NCI-H1092 treated with DMSO at 0.1 percent for 48 hours (cell line): Measurements from ENCODE around the gene CDC42SE1.

Experiments
- DNase-seq: peaks from one replicate; lab custom pipeline; 2025; lab: John Stamatoyannopoulos, UW

Gene CDC42SE1

DNA sequence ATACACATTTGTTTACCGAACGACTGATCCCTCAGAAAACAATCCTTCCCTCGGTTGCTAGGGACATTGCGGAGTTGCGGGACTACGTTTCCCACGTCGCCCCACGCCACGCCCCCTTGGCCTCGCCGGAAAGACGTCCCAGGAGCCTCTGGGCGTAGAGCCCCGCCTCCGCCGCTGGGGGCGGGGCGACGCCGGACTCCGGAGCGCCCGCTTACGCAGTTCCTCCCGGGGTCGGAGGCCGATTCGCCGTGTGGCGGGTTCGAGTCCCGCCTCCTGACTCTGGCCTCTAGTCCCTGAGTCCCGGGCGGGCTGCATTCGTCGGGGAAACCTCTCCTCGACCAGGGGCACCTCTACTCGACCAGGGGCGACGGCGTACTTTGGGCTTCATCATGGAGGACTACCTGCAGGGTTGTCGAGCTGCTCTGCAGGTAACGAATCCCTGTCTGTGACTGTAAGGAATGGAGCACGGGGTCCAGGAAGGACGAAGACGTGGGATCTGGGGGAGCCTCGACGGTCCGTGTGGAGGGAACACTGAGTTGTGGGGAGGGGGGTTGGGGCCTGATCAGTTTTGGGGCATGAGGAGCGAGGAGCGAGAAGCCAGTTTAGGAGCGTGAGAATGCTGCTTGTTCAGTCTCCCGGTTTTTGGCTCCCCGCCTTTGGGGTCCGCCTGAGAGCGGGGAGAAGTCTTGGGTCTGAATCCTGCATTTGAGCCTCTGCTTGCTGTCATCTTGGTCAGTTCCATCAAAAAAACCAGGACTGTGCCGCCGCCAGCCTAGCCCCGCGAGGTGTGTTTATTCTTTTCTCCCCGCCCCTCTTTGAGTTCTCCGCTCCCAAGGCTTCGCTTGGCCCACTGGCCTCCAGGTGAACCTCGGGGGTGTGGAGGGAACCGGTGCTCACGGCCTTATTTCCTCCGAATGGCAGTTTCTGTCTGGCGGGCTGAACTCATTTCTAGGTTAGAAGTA lies 50.9 kb downstream of the CDC42SE1 start, which contains the start of gene PRUNE1:
Gene PRUNE1, plus strand, starts transcription at position 206 of the 962 bp plus-strand sequence. Its CDS starts 184 bp downstream, at position 390.
- peak; percentile 97 for DNase-seq

DNA sequence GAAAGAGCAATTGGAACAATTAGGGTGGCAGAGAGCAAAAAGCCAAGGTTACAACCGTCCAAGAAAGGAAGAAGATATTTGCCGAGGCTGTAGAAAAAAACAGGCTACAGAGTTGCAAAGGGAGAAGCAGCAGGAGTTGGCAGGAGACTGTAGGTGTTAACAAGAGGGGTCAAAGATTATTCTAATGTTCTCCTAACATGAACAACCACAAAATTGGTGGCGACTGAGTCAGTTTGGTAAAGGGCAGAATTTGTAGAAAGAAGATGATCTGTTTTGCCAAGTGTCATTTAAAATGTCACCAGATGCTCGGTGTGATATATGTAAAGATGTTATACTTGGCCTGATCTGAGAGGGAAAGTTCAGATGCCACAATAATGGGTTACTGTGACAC lies 51.6 kb downstream of the CDC42SE1 start:
- no peak for DNase-seq

DNA sequence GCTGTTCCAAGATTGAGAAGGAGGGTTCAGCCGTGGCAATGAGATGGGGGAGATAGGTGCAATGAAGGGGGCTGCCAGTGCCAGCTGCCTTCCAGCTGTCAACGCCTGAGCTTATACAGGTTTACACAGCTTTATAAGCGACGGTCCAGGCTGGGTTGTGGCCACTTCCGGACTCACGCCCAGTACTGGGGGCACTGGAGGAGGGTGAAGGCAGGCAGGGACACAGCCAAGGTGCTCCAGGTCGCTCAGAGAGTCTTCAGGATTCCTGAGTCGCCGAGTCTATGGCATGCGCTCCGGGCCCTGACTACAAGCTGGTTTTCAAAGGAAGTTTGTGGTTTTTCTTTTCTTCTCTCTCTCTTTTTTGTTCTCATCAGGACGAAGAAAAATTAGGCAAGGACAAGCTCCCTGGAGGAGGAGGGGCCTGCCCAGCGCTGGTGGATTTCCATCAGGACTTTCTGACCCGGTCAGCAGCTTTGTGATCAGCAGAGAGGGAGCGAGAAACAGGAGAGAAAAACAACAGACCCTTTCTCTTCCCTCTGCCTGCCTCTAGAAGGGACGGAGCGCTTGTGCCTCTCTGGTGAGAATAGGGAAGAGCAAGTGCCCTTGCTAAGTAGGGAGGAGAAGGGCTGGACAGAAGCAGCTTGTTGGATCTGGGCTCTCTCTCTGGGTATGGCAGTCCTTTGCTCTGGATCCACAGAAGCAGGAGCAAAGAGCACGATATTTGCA lies 52.9 kb downstream of the CDC42SE1 start, which contains the start of gene MINDY1:
Gene MINDY1, minus strand, starts transcription at position 576 of the 726 bp plus-strand sequence. CDS start 4,285 bp downstream, outside the sequence.
- peak; percentile 92 for DNase-seq

DNA sequence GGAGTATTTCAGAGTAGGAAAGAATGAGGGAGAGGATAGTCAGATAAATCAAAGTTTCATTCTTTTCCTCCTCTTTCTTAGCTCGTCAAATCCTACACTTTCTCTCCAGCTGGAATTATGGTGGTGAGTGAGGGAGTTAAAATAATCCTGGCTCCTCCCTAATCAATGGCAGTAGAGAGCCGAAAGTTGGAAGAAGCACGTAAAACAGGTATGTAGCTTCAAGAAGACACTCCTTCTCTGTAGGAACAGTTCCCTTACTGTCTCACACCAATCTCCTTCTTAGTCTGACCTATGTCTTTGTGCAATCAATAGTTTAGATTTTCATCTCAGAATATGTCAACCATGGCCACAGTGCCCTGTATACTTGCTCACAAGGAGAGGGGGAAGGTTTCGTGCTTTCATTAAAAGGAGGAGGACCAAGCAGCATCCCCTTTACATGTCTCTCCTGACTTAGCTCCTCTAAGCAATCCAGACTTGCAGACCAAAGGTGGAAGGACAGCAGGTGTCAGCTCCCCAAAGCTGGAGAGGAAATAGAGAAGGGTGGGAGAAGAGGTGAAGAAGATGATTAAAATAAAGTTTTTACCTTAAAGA lies 53.6 kb downstream of the CDC42SE1 start:
- DNase-seq = no peak

DNA sequence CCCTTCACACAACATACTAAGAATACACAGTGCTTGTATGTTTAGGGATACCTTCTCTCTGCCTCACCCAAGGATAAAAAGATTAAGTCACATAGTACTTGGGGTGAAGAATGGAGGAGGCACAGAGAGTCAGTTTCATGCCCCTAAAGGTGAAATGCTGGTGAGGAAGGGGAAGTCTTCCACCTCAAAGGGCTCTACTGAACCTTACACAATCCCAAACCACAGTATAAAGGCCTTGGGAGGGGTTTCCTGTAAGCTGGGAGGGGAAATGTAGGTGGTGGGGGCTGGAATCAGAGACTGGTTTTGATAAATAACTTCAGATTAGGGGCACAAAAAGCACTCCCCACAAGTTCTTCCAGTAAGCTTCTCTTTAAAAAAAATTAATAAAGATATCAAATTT lies 56.2 kb downstream of the CDC42SE1 start:
- no peak for DNase-seq

DNA sequence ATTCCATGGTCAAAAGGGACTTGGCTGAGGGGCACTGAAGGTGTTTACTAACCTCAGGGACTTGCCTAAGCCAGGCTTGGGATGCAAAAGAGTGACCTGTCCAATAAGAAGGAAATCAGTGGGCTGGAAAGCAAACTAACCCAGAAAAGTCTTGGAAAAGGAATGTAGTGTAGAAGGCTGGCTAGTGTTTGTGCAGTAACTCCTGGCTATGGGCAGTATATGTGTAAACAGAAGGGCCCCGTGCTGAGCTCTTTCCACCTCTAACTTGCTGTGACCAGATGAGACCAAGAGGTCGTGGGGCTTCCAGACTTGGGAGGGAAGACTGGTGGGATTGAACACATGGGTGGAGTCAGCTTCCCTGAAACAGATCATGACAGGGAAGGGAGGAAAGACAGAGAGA lies 56.8 kb downstream of the CDC42SE1 start:
- DNase-seq = no peak

DNA sequence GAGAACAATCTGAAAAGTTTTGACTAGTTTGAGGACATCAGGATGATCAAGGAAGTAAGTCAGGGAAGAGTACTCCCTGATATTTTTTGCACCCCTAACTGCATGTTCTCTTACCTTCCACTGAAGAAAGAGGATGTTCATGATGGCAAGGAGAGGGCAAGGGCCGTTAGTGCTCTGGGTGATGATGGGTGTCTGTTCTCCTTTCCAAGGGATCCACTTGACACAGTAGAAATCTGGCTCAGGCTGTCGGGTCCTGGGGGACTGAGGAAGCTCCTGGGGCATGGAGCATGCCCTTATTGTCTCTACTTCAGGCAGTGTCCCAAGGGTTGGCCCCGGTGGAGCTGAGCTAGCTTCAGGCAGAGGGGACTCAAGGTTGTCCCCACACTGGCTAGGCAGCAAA lies 57.4 kb downstream of the CDC42SE1 start:
- no peak for DNase-seq

DNA sequence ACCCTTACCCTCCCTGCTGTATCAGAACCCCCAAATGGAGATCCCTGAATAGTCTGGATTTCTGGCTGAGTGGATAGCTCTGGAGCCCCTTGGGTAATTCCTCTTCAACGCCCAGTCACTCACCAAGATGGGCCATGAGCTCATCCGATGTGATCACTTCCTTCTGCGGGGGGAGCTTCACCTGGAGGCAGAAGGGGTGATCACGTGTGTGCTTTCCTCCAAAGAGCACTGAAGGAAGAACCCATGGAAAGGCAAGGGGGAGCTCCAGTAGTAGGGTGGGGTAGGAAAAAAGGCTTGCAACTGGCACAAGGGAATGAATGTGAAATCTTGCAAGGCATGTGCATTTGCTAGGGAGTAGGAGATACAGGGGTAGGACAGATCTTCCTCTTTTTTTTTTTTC lies 57.8 kb downstream of the CDC42SE1 start:
- no peak for DNase-seq
